ENCODE data around the gene TOP2B.

The TOP2B gene

GRCh38 chr3:25580534-25580933 lies 84.2 kb downstream of the TOP2B start:
- no peak for DNase-seq

DNA sequence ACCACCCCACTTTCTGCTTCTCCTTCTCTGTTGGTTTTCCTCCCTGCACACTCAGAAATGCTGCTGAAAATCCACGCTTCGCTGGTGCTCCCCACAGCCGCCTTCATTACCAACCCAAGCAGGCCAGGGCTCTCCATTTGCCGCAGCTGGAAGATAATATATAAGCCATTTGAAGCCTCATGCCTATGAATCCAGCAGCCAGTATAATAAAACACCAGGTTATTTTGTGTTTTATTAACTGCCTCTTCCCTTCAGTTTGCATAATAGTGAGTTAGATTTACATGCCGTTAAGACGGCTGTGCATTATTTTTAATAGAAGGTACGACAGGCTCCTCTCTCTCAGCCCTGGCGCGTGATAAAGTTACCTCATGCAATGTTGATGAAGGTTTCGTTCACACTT lies 86.6 kb downstream of the TOP2B start:
- no peak for DNase-seq

- DNase-seq, result no peak
These were observed 87.8 kb downstream of the TOP2B start for GRCh38 chr3:25576831-25577454.

DNA sequence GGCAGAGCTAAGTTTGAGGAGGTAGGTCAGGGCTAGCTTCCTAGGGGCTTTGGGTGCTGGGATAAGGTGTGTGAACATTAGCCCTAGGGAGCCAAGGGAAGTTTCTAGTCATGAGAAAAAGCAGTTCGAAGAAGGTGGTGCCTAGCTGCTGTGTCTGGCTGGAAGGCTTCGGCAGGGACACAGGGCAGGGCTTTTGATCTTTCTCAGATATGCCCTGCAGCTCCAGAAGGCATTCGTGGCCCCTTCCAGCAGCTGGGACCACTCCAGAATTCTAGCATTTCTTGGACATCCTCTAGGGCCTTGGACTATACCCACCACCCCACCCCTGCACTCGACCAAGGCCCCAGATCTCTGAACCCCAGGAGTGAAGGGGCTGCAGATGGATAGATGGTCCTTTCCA lies 88.6 kb downstream of the TOP2B start:
- DNase-seq, result no peak

DNA sequence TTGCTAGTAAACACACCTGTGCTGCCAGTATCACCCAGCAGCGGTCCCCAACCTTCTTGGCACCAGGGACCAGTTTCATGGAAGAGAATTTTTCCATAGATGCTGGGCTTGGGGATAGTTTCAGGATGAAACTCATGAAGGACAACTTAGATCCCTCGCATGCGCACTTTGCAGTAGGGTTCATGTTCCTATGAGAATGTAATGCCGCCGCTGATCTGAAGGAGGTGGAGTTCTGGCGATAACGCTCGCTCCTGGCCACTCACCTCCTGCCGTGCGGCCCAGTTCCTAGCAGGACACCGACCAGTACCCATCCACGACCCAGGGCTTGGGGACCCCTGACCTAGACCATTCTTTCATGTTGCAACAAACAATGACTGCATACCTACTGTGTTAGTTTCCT lies 89.7 kb downstream of the TOP2B start:
- DNase-seq, result no peak

DNA sequence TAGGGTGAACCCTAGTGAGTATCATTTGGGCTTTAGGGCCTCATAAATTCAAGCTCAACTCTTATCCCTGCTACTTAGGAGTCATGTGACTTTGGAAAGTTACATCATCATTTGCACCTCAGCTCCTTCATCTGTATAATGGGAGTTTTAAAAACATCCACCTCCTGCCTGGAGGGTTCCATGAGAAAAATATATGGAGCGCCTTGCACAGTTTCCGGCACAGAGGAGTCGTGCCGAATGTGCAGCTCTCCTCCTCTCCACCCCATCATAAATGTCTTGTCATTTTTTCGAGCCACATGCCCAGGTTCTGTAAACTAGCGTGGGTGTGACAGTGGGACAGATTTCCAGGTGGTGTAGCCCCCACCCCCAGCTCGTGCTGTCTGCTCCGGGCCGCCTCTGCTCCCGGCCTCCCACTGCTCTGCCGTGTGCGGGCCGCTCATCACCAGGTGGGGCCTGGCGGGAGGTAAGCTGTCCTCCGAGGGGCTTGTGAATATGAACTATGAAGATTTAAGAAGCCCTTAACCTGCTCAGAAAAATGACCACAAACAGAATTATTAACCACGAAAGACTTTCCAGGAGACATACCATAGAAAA lies 90.4 kb downstream of the TOP2B start:
- DNase-seq, result no peak

- DNase-seq, result no peak
These were observed 91.1 kb downstream of the TOP2B start for GRCh38 chr3:25573386-25574171.

DNA sequence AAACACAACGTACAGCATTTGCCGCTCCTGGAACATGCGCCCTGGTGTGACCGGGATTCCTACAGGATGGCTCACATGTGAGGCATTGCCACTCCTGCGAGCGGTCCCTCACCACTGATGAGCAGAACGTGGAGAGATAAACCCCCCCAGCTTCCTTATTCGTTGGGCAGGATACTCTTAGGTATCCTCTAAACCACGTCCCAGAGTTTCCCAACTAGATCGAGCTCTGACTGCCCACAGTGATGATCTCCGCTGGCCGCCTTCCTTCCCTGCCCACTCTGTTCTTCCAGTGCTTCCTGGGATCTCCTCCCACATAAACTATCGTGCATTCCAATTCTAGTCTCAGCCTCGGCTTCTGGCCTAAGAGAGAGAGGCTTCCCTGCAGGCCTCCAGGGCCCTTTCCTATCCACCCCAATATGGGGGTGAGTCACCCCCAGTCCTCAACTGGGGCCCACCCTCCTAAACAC lies 91.8 kb downstream of the TOP2B start:
- DNase-seq, result no peak

DNA sequence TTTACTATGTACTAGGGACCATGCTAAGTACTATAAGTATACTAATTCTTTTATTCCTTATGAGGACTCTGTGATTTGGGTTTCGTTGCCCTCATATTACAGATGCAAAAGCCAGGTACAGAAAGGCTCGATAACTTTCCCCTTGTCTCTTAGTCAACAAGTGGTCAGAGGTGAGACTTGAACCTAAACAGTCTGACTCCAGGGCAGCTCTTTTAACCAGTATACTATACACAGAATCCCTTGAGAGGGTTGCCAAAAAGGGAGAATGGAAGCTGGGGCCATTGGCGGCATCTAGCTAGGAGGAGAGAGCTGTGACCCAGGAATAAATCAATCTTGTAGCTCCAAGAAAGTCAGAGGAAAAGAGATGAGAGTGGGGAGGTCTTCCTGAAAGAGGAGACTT lies 92.4 kb downstream of the TOP2B start:
- no peak for DNase-seq

- DNase-seq, result no peak
These were observed 93.4 kb downstream of the TOP2B start for GRCh38 chr3:25571285-25571684.

GRCh38 chr3:25568525-25569078 lies 96.1 kb downstream of the TOP2B start:
- DNase-seq, result no peak

DNA sequence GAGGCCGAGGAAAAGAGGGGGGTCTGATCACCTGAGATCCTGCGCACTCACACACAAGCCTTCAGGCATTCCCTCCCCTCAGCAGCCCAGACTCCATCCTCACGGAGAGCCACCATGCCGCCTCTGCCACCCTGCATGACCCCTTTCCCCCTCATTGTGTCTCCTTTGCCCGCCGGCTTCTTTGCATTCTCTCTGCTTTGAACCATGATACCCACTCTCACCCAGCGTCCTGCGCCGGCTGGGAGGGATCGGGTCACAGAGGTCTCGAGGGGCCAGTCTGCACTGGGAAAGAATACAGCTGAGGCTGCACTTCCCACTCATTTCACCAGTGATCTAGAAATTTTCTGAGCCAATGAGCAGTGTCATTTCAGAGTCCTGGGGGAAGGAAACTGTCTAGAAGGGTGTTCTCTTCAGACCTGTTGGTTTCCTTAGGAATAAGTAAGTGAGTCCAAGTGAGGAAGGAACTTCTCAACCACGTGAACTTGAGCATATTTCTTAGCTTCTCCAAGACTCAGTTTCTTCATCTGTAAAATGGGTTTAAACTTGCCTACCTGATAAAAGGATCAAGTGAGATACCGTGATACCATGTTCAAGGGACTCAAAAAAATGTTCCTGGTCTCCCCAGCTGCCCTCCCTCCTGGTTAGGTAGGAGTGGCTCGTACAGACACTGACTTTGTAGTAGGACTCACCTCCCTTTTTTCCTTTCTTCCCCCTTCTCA lies 96.7 kb downstream of the TOP2B start:
- DNase-seq, result no peak

DNA sequence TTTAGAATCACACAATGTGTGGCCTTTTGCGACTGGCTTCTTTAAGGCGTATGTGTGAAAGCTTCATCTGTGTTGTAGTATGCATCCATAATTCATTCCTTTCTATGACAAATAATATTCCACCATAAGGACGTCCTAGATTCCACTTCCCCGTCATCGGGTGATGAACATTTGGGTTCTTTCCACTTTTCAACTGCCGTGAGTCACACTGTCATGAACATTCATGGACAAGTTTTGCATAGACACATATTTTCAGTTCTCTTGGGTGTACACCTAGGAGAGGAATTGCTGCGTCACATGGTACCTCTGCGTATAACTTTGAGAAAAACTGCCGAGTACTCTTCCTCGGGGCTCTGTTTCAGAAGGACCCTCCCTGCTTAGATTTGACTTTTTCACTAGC lies 97.3 kb downstream of the TOP2B start:
- DNase-seq, result no peak

DNA sequence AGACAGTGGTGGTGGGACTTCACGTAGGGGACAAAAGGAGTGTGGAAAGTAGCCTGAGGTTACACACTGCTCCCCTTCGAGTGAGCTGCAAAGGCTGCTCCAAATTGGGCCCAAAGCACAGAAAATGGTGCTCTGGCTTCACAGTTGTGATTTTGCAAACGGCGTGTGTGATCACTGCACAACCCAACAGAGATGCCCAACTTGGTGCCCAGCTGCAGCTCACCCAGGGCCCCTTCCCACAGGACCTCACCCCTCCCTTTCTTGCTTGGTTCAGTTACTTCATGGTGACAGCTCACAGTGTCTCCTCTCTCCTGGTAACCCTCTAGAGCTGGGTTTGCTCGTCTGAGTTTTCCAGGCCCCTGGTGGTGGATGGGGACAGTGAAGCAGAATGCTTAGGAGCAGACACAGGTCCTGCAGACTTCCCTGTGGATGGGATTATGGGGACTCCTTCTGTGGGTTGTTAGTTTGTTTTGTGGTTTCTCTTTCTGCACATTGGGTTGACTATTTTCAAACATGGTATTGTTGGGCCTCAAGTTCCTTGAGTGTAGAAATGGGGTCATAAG lies 98.3 kb downstream of the TOP2B start:
- DNase-seq, result no peak

- DNase-seq, result no peak
These were observed 98.9 kb downstream of the TOP2B start for GRCh38 chr3:25565807-25566206.

DNA sequence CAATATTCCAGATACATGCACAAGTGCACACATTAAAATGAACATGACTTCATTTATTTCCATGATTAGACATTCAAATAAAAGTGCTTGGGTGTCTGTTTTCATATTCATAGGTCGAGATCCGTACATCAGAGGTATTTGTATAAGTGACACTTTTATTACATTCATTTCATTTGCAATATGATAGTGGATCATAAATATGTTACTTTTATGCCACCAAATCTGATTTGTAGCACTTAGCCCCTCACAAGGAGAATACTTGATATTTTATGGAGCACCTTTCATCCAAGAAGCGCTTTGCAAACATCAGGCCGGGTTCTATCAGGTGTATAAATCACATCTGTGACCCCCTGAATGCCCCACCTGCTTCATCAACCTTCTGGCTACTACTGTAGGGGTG lies 100.6 kb downstream of the TOP2B start:
- no peak for DNase-seq

- no peak for DNase-seq
These were observed 101.1 kb downstream of the TOP2B start for GRCh38 chr3:25563601-25564000.

GRCh38 chr3:25558796-25559195 lies 105.9 kb downstream of the TOP2B start:
- DNase-seq, result no peak

DNA sequence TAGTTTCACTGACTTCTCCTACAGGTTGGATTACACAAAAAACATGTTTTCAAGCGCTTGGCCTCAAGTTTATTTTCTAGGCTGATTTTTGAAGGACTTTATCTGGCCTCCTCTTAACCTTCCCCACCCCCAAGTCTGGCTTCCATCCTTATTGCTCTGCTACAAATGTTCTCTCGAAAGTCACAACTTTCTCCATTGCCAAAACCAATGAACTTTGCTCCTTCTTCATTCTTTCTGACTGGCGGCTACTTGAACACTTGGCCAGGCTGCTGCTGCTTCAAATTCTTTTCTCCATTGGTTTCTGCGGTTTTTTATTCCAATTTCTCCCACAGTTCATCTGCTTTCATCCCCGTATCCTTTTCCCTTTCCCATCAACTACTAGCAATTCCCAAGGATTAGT lies 106.6 kb downstream of the TOP2B start:
- DNase-seq, result no peak

DNA sequence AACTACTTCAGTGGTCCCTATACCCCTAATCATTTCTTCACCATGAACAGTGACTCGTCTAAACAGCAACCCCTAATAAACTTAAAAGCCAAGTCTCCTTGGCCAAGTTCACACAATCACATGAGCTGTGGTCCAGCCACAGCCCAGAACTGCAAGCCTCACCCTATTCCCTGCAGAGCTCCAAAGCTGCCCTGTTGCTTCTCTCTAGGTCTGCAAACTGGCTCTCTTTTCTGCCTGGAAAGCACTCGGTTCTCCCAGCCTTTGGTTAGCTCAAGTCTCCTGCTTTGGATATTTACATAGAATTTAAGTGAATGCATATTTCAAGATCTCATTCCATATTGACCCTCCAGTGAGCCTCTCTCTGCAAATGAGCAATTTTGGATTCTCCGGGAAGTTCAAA lies 107.0 kb downstream of the TOP2B start:
- no peak for DNase-seq

GRCh38 chr3:25556447-25556846 lies 108.3 kb downstream of the TOP2B start:
- peak in 1 of 2 experiments; percentile 4 for DNase-seq

DNA sequence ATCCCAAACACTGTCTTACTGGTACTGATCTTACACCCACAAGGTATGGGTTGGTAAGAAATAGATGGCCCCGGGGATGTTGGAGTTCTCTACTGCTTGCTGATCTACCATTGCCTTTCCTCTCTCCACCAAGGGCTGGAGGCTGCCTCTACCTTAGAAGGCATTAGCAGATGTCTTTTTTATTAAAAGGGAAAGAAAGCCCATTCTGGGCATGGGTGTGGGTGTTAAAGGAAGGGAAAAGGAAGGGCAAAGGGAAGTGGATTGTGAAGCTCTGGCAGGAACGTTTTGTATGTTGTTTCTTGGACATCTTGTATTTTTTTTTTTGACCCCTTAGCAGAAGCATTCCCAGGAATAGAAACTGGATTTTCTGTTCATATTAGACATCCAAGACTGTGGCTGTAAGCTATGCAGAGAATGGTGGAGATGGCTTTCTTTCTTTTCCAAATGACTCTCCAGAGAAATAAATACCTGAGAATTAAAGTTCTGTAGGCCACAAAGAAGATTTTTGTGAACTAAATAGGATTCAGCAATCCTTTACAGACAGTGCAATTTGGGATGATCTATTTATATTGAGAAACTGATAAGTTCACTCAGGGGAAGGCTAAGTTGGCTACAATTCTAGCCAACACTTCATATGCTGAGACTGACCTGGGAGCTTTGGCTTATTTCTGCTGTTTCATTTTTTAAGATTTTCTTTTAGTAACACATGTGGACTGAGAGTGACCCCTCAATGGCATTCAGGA lies 108.8 kb downstream of the TOP2B start:
- no peak for DNase-seq

Measured in Kasumi-1 (cell line).